Activated CD8-positive, alpha-beta memory T cell treated with anti-CD3 and anti-CD28 coated beads, Interleukin-2, amount 10 ng/mL, durations not matched to agents 7 days and 5 days (primary cell): ENCODE results near the gene SEPSECS. TPM values are rescaled to one million over a fixed set of nuclear protein-coding genes. Genes with fewer than 3 reads are reported as not detected.

Experiments
- ATAC-seq: fragments of 150-1000 bp; cut with Tn5 transposase; one replicate; pipeline ENCODE4 v1.10.0; 2021; ENCODE audit warnings: moderate library complexity
- CTCF ChIA-PET: fragments of 350-600 bp; sonication (Branson Sonifier 250); formaldehyde crosslinking; loops from one replicate; lab custom pipeline; 2021; ENCODE audit warnings: antibody characterized with exemption; lab: Charles Lee
- DNase-seq: peaks from one replicate; pipeline ENCODE4 v3.0.0-alpha.2; 2020
- H3K27ac Mint-ChIP-seq: one replicate; pipeline ENCODE4 v1.8.0; 2021; ENCODE audit warnings: mild to moderate bottlenecking, mixed read lengths
- H3K27me3 Mint-ChIP-seq: one replicate; pipeline ENCODE4 v1.8.0; 2021; ENCODE audit warnings: mixed read lengths
- H3K36me3 Mint-ChIP-seq: one replicate; pipeline ENCODE4 v1.8.0; 2021; ENCODE audit warnings: mild to moderate bottlenecking, mixed read lengths
- H3K4me1 Mint-ChIP-seq: one replicate; pipeline ENCODE4 v1.8.0; 2021; ENCODE audit warnings: mixed read lengths
- H3K4me3 Mint-ChIP-seq: one replicate; pipeline ENCODE4 v1.8.0; 2021; ENCODE audit warnings: mild to moderate bottlenecking, moderate library complexity, mixed read lengths
- H3K9me3 Mint-ChIP-seq: one replicate; pipeline ENCODE4 v1.8.0; 2022; ENCODE audit warnings: low read depth, mixed read lengths
- total RNA-seq, 2 experiments: library from RNA; stranded (reverse); gene quantifications; one replicate each; pipeline ENCODE4 v1.2.3, GENCODE V29; 2021

SEPSECS gene
- total RNA-seq, 2 experiments from 2014 or later: 12.9 TPM

GRCh38 chr4:25144870-25145481 is 15.3 kb downstream of the SEPSECS start:
- CTCF ChIA-PET: interaction anchor here (0.8 to 3.0 kb wide), 14 partner anchors 8 to 164 kb away, joined by 3 to 17 read pairs (median 4); partner anchors contain the start of gene SEPSECS
- no peak overlapping the region for H3K4me3 Mint-ChIP-seq
- ATAC-seq: no peak
- H3K4me1 Mint-ChIP-seq: peaks cover 2% of the 10 kb centered on the region
- H3K36me3 Mint-ChIP-seq: peaks cover 13% of the 10 kb centered on the region
- H3K27ac Mint-ChIP-seq: no peak overlapping the region
- no peak for DNase-seq
- no peaks in the 10 kb centered on the region for H3K9me3 Mint-ChIP-seq
- no peaks in the 10 kb centered on the region for H3K27me3 Mint-ChIP-seq

GRCh38 chr4:25142468-25142867 is 17.8 kb downstream of the SEPSECS start:
- CTCF ChIA-PET: interaction anchor here (3.0 kb wide), 1 partner anchor 162 kb away, joined by 17 read pairs; no protein-coding TSS in a partner anchor
- Mint-ChIP-seq H3K4me3 (no peak overlapping the region), H3K4me1 (peaks cover 2% of the 10 kb centered on the region), H3K27ac (no peak overlapping the region), H3K36me3 (peaks cover 28% of the 10 kb centered on the region), H3K9me3 (no peaks in the 10 kb centered on the region), H3K27me3 (no peaks in the 10 kb centered on the region)
- ATAC-seq: no peak
- no peak for DNase-seq

GRCh38 chr4:25141592-25141991 is 18.7 kb downstream of the SEPSECS start:
- no peak for DNase-seq
- no peak overlapping the region for H3K27ac Mint-ChIP-seq
- CTCF ChIA-PET: no interaction called here
- H3K36me3 Mint-ChIP-seq: peaks cover 36% of the 10 kb centered on the region
- H3K4me3 Mint-ChIP-seq: no peak overlapping the region
- H3K27me3 Mint-ChIP-seq: no peaks in the 10 kb centered on the region
- no peaks in the 10 kb centered on the region for H3K9me3 Mint-ChIP-seq
- H3K4me1 Mint-ChIP-seq: peaks cover 3% of the 10 kb centered on the region
- no peak for ATAC-seq

- ATAC-seq: no peak
- Mint-ChIP-seq H3K27me3 (no peaks in the 10 kb centered on the region), H3K4me3 (no peak overlapping the region), H3K36me3 (peaks cover 46% of the 10 kb centered on the region), H3K4me1 (peaks cover 11% of the 10 kb centered on the region), H3K27ac (no peak overlapping the region), H3K9me3 (no peaks in the 10 kb centered on the region)
- DNase-seq: no peak
- CTCF ChIA-PET: interaction anchor here (0.7 kb wide), 1 partner anchor 11 kb away, joined by 3 read pairs; no protein-coding TSS in a partner anchor
Observed at GRCh38 chr4:25133132-25133531, 27.1 kb downstream of the SEPSECS start.

- no peak overlapping the region for H3K27ac Mint-ChIP-seq
- H3K27me3 Mint-ChIP-seq: no peaks in the 10 kb centered on the region
- H3K9me3 Mint-ChIP-seq: no peaks in the 10 kb centered on the region
- CTCF ChIA-PET: no interaction called here
- H3K4me3 Mint-ChIP-seq: no peak overlapping the region
- H3K36me3 Mint-ChIP-seq: peaks cover 40% of the 10 kb centered on the region
- no peak for ATAC-seq
- no peak for DNase-seq
- peaks cover 10% of the 10 kb centered on the region for H3K4me1 Mint-ChIP-seq
Observed at GRCh38 chr4:25131926-25132325, 28.3 kb downstream of the SEPSECS start.

GRCh38 chr4:25131381-25131780 is 28.9 kb downstream of the SEPSECS start:
- Mint-ChIP-seq H3K27me3 (no peaks in the 10 kb centered on the region), H3K36me3 (peaks cover 34% of the 10 kb centered on the region), H3K9me3 (no peaks in the 10 kb centered on the region), H3K27ac (no peak overlapping the region), H3K4me1 (peaks cover 9% of the 10 kb centered on the region), H3K4me3 (no peak overlapping the region)
- DNase-seq: no peak
- no peak for ATAC-seq
- CTCF ChIA-PET: no interaction called here

- no peak for DNase-seq
- Mint-ChIP-seq H3K4me1 (peaks cover 3% of the 10 kb centered on the region), H3K27me3 (no peaks in the 10 kb centered on the region), H3K4me3 (no peak overlapping the region), H3K27ac (no peak overlapping the region), H3K9me3 (no peaks in the 10 kb centered on the region), H3K36me3 (peaks cover 23% of the 10 kb centered on the region)
- CTCF ChIA-PET: interaction anchor here (1.0 kb wide), 1 partner anchor 15 kb away, joined by 4 read pairs; no protein-coding TSS in a partner anchor
- ATAC-seq: no peak
Observed at GRCh38 chr4:25129917-25130316, 30.3 kb downstream of the SEPSECS start.

- H3K4me3 Mint-ChIP-seq: no peak overlapping the region
- H3K27me3 Mint-ChIP-seq: no peaks in the 10 kb centered on the region
- H3K4me1 Mint-ChIP-seq: peaks cover 3% of the 10 kb centered on the region
- H3K36me3 Mint-ChIP-seq: peaks cover 20% of the 10 kb centered on the region
- H3K27ac Mint-ChIP-seq: no peak overlapping the region
- ATAC-seq (no peak), DNase-seq (no peak)
- H3K9me3 Mint-ChIP-seq: no peaks in the 10 kb centered on the region
- CTCF ChIA-PET: interaction anchor here (0.6 to 1.0 kb wide), 2 partner anchors 16 to 751 kb away, joined by 3 to 4 read pairs; no protein-coding TSS in a partner anchor
Observed at GRCh38 chr4:25128671-25129070, 31.6 kb downstream of the SEPSECS start.

GRCh38 chr4:25123236-25123635 is 37.0 kb downstream of the SEPSECS start:
- H3K9me3 Mint-ChIP-seq: no peaks in the 10 kb centered on the region
- H3K27me3 Mint-ChIP-seq: no peaks in the 10 kb centered on the region
- DNase-seq: no peak
- peaks cover 15% of the 10 kb centered on the region for H3K36me3 Mint-ChIP-seq
- peak; percentile 27 for ATAC-seq
- no peak overlapping the region for H3K27ac Mint-ChIP-seq
- CTCF ChIA-PET: no interaction called here
- no peak overlapping the region for H3K4me3 Mint-ChIP-seq
- peaks cover 10% of the 10 kb centered on the region for H3K4me1 Mint-ChIP-seq

GRCh38 chr4:25120146-25120940 is 39.9 kb downstream of the SEPSECS start:
- CTCF ChIA-PET: interaction anchor here (1.0 kb wide), 1 partner anchor 16 kb away, joined by 3 read pairs; no protein-coding TSS in a partner anchor
- Mint-ChIP-seq H3K4me1 (peaks cover 10% of the 10 kb centered on the region), H3K36me3 (peaks cover 10% of the 10 kb centered on the region), H3K9me3 (no peaks in the 10 kb centered on the region), H3K4me3 (no peak overlapping the region), H3K27me3 (no peaks in the 10 kb centered on the region), H3K27ac (no peak overlapping the region)
- DNase-seq (no peak), ATAC-seq (no peak)

- Mint-ChIP-seq H3K4me1 (peaks cover 2% of the 10 kb centered on the region), H3K36me3 (peaks cover 4% of the 10 kb centered on the region), H3K27me3 (no peaks in the 10 kb centered on the region), H3K4me3 (no peak overlapping the region), H3K9me3 (no peaks in the 10 kb centered on the region), H3K27ac (no peak overlapping the region)
- CTCF ChIA-PET: no interaction called here
- ATAC-seq (no peak), DNase-seq (no peak)
Observed at GRCh38 chr4:25117716-25118472, 42.4 kb downstream of the SEPSECS start.

GRCh38 chr4:25117274-25117673 is 43.0 kb downstream of the SEPSECS start:
- DNase-seq (no peak), ATAC-seq (no peak)
- H3K9me3 Mint-ChIP-seq: no peaks in the 10 kb centered on the region
- no peak overlapping the region for H3K4me3 Mint-ChIP-seq
- no peak overlapping the region for H3K27ac Mint-ChIP-seq
- H3K36me3 Mint-ChIP-seq: peaks cover 2% of the 10 kb centered on the region
- CTCF ChIA-PET: interaction anchor here (0.6 kb wide), 1 partner anchor 13 kb away, joined by 3 read pairs; no protein-coding TSS in a partner anchor
- no peaks in the 10 kb centered on the region for H3K4me1 Mint-ChIP-seq
- no peaks in the 10 kb centered on the region for H3K27me3 Mint-ChIP-seq
